22Rv1 (cell line): ENCODE results near the gene GABPB1.

ENCODE experiments used
- ZFX ChIP-seq: fragments of 450-650 bp; IDR thresholded peaks from 2 replicates; pipeline ENCODE4 v1.6.1; 2017; ENCODE audit warnings: antibody characterized with exemption, borderline replicate concordance
- TF ChIP-seq, protein P1 (sequence below): fragments of 450-650 bp; IDR thresholded peaks from 2 replicates; pipeline ENCODE4 v1.5.1; 2017; ENCODE audit warnings: mild to moderate bottlenecking

DNA sequence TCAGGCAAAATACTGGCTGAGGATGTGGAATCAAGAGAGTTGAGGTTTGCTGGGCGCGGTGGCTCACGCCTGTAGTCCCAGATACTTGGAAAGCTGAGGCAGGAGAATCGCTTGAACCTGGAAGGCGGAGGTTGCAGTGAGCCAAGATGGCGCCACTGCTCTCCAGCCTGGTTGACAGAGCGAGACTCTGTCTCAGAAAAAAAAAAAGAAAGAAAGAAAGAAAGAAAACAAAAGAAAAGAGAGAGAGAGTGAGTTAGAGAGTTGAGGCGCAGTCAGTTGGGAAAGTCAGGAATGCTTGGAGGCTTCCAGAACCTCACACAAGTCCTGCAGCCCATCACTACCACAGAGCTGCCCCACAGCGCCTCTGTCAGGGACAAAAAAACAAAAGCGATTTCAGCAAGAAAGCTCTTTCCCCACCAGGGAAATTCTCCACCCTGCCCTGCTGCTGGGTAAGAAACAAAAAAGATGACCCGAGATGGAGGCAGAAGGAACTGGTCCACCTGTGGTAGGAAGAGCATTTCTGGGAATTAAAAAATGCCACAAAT, 103.3 kb downstream of the GABPB1 start:
- TF ChIP-seq, protein P1, sequence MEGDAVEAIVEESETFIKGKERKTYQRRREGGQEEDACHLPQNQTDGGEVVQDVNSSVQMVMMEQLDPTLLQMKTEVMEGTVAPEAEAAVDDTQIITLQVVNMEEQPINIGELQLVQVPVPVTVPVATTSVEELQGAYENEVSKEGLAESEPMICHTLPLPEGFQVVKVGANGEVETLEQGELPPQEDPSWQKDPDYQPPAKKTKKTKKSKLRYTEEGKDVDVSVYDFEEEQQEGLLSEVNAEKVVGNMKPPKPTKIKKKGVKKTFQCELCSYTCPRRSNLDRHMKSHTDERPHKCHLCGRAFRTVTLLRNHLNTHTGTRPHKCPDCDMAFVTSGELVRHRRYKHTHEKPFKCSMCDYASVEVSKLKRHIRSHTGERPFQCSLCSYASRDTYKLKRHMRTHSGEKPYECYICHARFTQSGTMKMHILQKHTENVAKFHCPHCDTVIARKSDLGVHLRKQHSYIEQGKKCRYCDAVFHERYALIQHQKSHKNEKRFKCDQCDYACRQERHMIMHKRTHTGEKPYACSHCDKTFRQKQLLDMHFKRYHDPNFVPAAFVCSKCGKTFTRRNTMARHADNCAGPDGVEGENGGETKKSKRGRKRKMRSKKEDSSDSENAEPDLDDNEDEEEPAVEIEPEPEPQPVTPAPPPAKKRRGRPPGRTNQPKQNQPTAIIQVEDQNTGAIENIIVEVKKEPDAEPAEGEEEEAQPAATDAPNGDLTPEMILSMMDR, result no peak
- TF ChIP-seq ZFX, result no peak
